GM18517 (cell line): ENCODE results near the gene PECR.
"Not testable (repeated sequence)": the region's sequence is repeated elsewhere in the genome, so short reads cannot be mapped to it uniquely, and the experiment has no call there.

Experiments used
- ATAC-seq: cut with Tn5 transposase; IDR thresholded peaks from one replicate; pipeline ENCODE4 v1.9.1; 2021; ENCODE audit warnings: mild to moderate bottlenecking, moderate library complexity; ENCODE audit not compliant: unreplicated experiment

Gene PECR

GRCh38 chr2:216107320-216107719 lies 25.7 kb upstream of the PECR start:
- no peak for ATAC-seq

GRCh38 chr2:216104691-216105090 lies 23.1 kb upstream of the PECR start:
- ATAC-seq: no peak

GRCh38 chr2:216103213-216103612 lies 21.6 kb upstream of the PECR start:
- no peak for ATAC-seq

- ATAC-seq: no peak
These were observed 19.5 kb upstream of the PECR start for GRCh38 chr2:216101109-216101508.

- ATAC-seq: no peak
These were observed 17.1 kb upstream of the PECR start for GRCh38 chr2:216098421-216099334.

- ATAC-seq: no peak
These were observed 13.1 kb upstream of the PECR start for GRCh38 chr2:216094701-216095100.

- ATAC-seq: no peak
These were observed 11.0 kb upstream of the PECR start for GRCh38 chr2:216092646-216093045.

- no peak for ATAC-seq
These were observed 8.8 kb upstream of the PECR start for GRCh38 chr2:216090369-216090786.

GRCh38 chr2:216086207-216086893 lies 4.7 kb upstream of the PECR start:
- ATAC-seq: no peak

- ATAC-seq: no peak
These were observed 2.9 kb upstream of the PECR start for GRCh38 chr2:216084547-216084946.

- ATAC-seq: no peak
These were observed 2.1 kb upstream of the PECR start for GRCh38 chr2:216083464-216084281.

- ATAC-seq: no peak
These were observed 1.2 kb upstream of the PECR start for GRCh38 chr2:216082805-216083204.

GRCh38 chr2:216082117-216082711 lies 605 bp upstream of the PECR start:
- ATAC-seq: peak; percentile 29

- peak; percentile 8 for ATAC-seq
These were observed 597 bp downstream of the PECR start for GRCh38 chr2:216081012-216081411.

- not testable (repeated sequence) for ATAC-seq
These were observed 1.6 kb downstream of the PECR start for GRCh38 chr2:216080048-216080447.

GRCh38 chr2:216078776-216079175 lies 2.8 kb downstream of the PECR start:
- no peak for ATAC-seq

- no peak for ATAC-seq
These were observed 5.8 kb downstream of the PECR start for GRCh38 chr2:216075510-216076485.

- ATAC-seq: no peak
These were observed 6.8 kb downstream of the PECR start for GRCh38 chr2:216074794-216075193.

- no peak for ATAC-seq
These were observed 7.2 kb downstream of the PECR start for GRCh38 chr2:216074380-216074779.

GRCh38 chr2:216073773-216074172 lies 7.8 kb downstream of the PECR start:
- no peak for ATAC-seq
